HG02981 (cell line): Measurements from ENCODE around the gene ZBTB21.

Source experiments
- ATAC-seq: cut with Tn5 transposase; IDR thresholded peaks from one replicate; pipeline ENCODE4 v1.9.1; 2021; ENCODE audit warnings: mild to moderate bottlenecking, moderate library complexity; ENCODE audit not compliant: unreplicated experiment

ZBTB21 gene

GRCh38 chr21:42040411-42041180 is 30.4 kb upstream of the ZBTB21 start:
- no peak for ATAC-seq

GRCh38 chr21:42039911-42040351 is 29.8 kb upstream of the ZBTB21 start:
- ATAC-seq: no peak

GRCh38 chr21:42039470-42039901 is 29.3 kb upstream of the ZBTB21 start:
- no peak for ATAC-seq

- no peak for ATAC-seq
Measured at GRCh38 chr21:42038826-42039425, 28.8 kb upstream of the ZBTB21 start.

GRCh38 chr21:42038393-42038792 is 28.2 kb upstream of the ZBTB21 start:
- ATAC-seq: no peak

GRCh38 chr21:42037943-42038342 is 27.8 kb upstream of the ZBTB21 start:
- no peak for ATAC-seq

GRCh38 chr21:42037516-42037915 is 27.4 kb upstream of the ZBTB21 start:
- ATAC-seq: no peak

- no peak for ATAC-seq
Measured at GRCh38 chr21:42036313-42036712, 26.2 kb upstream of the ZBTB21 start.

GRCh38 chr21:42032968-42033367 is 22.8 kb upstream of the ZBTB21 start:
- no peak for ATAC-seq

- ATAC-seq: no peak
Measured at GRCh38 chr21:42032266-42032665, 22.1 kb upstream of the ZBTB21 start.

GRCh38 chr21:42031816-42032215 is 21.7 kb upstream of the ZBTB21 start:
- ATAC-seq: no peak

GRCh38 chr21:42031241-42031640 is 21.1 kb upstream of the ZBTB21 start:
- ATAC-seq: no peak

GRCh38 chr21:42030311-42030710 is 20.2 kb upstream of the ZBTB21 start:
- no peak for ATAC-seq

- ATAC-seq: no peak
Measured at GRCh38 chr21:42028766-42029425, 18.7 kb upstream of the ZBTB21 start.

GRCh38 chr21:42027822-42028765 is 17.9 kb upstream of the ZBTB21 start:
- ATAC-seq: no peak

GRCh38 chr21:42027085-42027821 is 17.1 kb upstream of the ZBTB21 start:
- no peak for ATAC-seq

GRCh38 chr21:42026082-42026435 is 15.9 kb upstream of the ZBTB21 start:
- no peak for ATAC-seq

- ATAC-seq: no peak
Measured at GRCh38 chr21:42025376-42026081, 15.4 kb upstream of the ZBTB21 start.

- no peak for ATAC-seq
Measured at GRCh38 chr21:42022906-42023305, 12.7 kb upstream of the ZBTB21 start.

- no peak for ATAC-seq
Measured at GRCh38 chr21:42022091-42022430, 11.9 kb upstream of the ZBTB21 start.
